Measurements from ENCODE around the gene MAN2B2. TPM values are rescaled to one million over a fixed set of nuclear protein-coding genes. Genes with fewer than 3 reads are reported as not detected.

MAN2B2 gene
- total RNA-seq, 4 donors from 2014 or later, result 14.1 to 33.7 (median 27.0) TPM

DNA sequence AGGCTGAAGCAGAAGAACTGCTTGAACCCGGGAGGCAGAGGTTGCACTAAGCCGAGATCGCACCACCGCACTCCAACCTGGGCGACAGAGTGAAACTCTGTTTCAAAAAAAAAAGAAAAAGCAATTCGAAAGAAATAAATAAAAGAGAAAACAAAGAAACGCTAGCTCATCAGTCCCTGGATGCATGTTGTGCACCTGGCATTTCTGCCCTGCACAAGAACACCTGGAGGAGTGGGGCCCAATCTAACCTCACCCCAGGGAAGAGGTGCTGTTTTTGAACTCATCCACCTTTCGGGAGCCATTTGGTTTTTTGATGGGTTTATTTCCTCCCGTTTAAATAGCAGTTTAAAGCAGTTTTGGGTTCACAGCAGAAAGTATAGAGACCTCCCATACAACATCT, 59.8 kb downstream of the MAN2B2 start:
- intact Hi-C loops (cut with DNase I; ENCODE audit: low total_unique reads), result no loop called here

DNA sequence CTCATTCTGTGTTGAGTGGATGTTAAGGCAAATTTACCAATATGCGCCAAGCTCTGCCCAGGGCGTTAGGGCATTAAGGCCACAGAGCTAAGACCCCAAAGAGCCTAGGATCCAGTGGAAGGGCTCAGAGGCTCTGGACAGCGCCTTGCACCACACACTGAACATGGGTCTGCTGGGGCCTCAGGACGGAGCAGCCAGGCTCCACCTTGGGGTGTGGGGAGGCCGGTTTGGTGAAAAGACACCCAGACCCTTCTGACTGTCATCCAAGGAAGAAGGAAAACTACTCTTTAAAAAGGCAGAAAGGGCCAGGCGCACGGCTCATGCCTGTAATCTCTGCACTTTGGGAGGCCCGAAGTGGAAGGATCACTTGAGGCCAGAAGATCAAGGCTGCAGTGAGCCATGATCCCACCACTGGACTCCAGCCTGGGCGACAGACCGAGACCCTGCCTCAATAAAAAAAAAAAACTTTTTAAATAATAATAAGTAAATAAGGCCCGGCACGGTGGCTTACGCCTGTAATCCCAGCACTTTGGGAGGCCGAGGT, 64.2 kb downstream of the MAN2B2 start:
- peak in 1 of 2 donors; percentile 71 for DNase-seq (ENCODE audit: low spot score in 2 of 2)
- no peak overlapping the region for H3K4me3 ChIP-seq (ENCODE audit: low read depth, poor library complexity, severe bottlenecking)
- intact Hi-C loops (cut with DNase I; ENCODE audit: low total_unique reads), result no loop called here
- 94 to 95% methylated on average over 14 of the region's 14 CpGs for WGBS, 2 donors
- TF ChIP-seq, protein P1, sequence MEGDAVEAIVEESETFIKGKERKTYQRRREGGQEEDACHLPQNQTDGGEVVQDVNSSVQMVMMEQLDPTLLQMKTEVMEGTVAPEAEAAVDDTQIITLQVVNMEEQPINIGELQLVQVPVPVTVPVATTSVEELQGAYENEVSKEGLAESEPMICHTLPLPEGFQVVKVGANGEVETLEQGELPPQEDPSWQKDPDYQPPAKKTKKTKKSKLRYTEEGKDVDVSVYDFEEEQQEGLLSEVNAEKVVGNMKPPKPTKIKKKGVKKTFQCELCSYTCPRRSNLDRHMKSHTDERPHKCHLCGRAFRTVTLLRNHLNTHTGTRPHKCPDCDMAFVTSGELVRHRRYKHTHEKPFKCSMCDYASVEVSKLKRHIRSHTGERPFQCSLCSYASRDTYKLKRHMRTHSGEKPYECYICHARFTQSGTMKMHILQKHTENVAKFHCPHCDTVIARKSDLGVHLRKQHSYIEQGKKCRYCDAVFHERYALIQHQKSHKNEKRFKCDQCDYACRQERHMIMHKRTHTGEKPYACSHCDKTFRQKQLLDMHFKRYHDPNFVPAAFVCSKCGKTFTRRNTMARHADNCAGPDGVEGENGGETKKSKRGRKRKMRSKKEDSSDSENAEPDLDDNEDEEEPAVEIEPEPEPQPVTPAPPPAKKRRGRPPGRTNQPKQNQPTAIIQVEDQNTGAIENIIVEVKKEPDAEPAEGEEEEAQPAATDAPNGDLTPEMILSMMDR (IDR thresholded peaks at IDR 0.05), result no peak
- TF ChIP-seq POLR2A (IDR thresholded peaks at IDR 0.05), result no peak

More for the DNA sequence above, 59.8 kb downstream of the MAN2B2 start:
- 91 to 92% methylated on average over 9 of the region's 9 CpGs for WGBS, 2 donors
- peak in 1 of 2 donors; percentile 28 for DNase-seq (ENCODE audit: low spot score in 2 of 2)
- no peak for TF ChIP-seq POLR2A (IDR thresholded peaks at IDR 0.05)
- TF ChIP-seq, protein P1 (IDR thresholded peaks at IDR 0.05), result no peak
- no peak overlapping the region for H3K4me3 ChIP-seq (ENCODE audit: low read depth, poor library complexity, severe bottlenecking)

DNA sequence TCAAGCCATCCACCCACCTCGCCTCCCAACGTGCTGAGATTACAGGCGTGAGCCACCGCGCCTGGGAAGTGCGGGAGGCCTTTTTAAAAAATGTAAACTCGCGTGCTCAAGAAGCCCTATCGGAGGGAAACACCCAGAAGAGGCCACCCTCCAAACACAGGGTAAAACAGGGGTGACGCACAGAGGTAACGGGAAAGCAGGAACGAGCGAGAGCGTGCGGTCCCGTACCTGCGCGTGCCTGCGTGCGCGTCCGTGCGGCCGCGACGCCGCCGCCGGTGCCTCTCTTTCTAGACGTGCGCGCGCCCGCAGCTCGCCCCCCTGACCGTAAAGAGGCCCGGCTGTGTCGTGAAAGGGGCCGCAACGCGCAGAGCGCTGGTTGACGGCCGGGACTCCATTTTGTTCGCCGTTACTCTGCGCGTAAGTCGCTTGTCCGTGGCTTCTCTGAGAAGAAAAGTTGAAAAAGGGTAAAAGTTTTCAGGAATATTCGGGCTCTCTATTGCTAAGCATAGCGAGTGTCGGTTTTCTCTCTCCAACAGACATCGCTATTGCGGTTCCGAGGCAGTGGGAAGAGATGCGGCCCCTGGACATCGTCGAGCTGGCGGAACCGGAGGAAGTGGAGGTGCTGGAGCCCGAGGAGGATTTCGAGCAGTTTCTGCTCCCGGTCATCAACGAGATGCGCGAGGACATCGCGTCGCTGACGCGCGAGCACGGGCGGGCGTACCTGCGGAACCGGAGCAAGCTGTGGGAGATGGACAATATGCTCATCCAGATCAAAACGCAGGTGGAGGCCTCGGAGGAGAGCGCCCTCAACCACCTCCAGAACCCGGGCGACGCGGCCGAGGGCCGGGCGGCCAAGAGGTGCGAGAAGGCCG, 65.5 kb downstream of the MAN2B2 start, which contains the start of gene MRFAP1:
Gene MRFAP1 (plus strand): TSS at position 394 of the 872 bp plus-strand sequence. CDS start 178 bp downstream, at position 572.
- intact Hi-C loops (cut with DNase I; ENCODE audit: low total_unique reads), result no loop called here
- TF ChIP-seq, protein P1 (IDR thresholded peaks at IDR 0.05), result no peak
- TF ChIP-seq POLR2A (IDR thresholded peaks at IDR 0.05), result peak in 1 of 2 donors; percentile 88
- 0 to 1% methylated on average over 89 to 90 of the region's 90 CpGs for WGBS, 2 donors
- DNase-seq (ENCODE audit: low spot score in 2 of 2), result peak; percentile 94 to 98
- H3K4me3 ChIP-seq (ENCODE audit: low read depth, poor library complexity, severe bottlenecking), result peak within 1 kb of the TSS; percentile 96

DNA sequence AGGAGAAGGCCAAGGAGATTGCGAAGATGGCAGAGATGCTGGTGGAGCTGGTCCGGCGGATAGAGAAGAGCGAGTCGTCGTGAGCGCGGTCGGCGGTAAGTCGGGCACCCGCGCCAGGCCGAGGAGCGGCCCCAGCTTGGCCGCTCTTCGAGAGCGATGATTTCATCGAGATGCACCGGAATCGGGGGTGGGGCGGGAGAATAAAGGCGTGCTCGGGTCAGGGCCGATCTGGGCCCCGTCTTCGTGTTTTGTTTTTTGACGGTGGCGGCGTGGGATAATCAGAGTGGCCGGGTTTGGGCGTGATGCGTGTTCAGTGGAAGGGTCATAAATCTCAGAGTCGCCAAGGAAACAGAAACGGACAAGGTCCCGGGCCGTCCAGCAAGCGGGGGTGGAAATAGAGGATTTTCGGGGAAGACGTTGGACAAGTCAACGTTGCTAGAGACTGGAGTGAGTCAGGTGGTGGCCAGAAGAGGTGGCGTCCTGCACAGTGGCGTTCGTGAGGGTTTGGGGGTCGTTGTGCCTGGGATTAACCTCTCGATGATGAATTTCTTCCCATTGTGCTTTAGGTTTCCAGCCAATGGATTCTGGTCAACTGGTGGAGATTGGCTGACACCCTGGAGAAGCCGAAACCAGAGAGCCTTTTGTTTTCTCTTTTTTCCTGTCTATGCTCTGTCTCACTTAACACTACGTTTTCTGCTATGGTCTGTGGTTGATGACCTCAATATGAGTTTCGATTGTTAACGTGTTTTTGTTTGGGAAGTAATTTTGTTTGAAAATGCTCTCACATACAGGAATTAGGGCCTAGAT, 66.4 kb downstream of the MAN2B2 start:
- WGBS, 2 donors, result 1 to 2% methylated on average over 50 of the region's 50 CpGs
- peak overlapping the region; percentile 96 for H3K4me3 ChIP-seq (ENCODE audit: low read depth, poor library complexity, severe bottlenecking)
- peak; percentile 50 to 92 for DNase-seq (ENCODE audit: low spot score in 2 of 2)
- TF ChIP-seq, protein P1 (IDR thresholded peaks at IDR 0.05), result no peak
- TF ChIP-seq POLR2A (IDR thresholded peaks at IDR 0.05), result no peak
- intact Hi-C loops (cut with DNase I; ENCODE audit: low total_unique reads), result no loop called here

DNA sequence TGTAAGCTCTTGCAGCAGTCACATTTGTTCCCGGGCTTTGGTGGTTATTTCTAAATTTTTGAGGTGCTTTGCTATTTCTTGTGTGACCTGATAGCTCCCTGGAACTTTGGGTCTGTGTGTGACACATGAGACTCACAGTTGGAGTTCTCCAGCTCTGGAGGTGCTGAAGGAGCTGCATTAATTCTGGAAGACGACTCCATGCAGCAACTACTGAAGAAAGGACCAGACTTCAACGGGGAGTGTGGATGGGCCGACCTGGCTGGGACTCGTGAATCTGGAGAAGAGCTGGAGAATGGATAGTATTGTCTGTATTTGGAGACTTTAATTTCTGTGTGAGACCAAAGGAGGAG, 67.0 kb downstream of the MAN2B2 start:
- WGBS, 2 donors, result 37 to 41% methylated on average over 5 of the region's 5 CpGs
- no peak for TF ChIP-seq POLR2A (IDR thresholded peaks at IDR 0.05)
- H3K4me3 ChIP-seq (ENCODE audit: low read depth, poor library complexity, severe bottlenecking), result no peak overlapping the region
- intact Hi-C loops (cut with DNase I; ENCODE audit: low total_unique reads), result no loop called here
- DNase-seq (ENCODE audit: low spot score in 2 of 2), result peak in 1 of 2 donors; percentile 74

Measured in lower leg skin (tissue), 4 donors.